HCEC 1CT (cell line): Measurements from ENCODE around the gene LANCL2.

Source experiments
- DNase-seq: peaks from one replicate; pipeline ENCODE4 v3.0.0-alpha.2; 2017

LANCL2 gene

GRCh38 chr7:55472928-55473725 lies 108.0 kb downstream of the LANCL2 start:
- no peak for DNase-seq

GRCh38 chr7:55473932-55474331 lies 108.8 kb downstream of the LANCL2 start:
- DNase-seq, result no peak

- DNase-seq, result no peak
Measured at GRCh38 chr7:55474944-55475854, 110.1 kb downstream of the LANCL2 start.

DNA sequence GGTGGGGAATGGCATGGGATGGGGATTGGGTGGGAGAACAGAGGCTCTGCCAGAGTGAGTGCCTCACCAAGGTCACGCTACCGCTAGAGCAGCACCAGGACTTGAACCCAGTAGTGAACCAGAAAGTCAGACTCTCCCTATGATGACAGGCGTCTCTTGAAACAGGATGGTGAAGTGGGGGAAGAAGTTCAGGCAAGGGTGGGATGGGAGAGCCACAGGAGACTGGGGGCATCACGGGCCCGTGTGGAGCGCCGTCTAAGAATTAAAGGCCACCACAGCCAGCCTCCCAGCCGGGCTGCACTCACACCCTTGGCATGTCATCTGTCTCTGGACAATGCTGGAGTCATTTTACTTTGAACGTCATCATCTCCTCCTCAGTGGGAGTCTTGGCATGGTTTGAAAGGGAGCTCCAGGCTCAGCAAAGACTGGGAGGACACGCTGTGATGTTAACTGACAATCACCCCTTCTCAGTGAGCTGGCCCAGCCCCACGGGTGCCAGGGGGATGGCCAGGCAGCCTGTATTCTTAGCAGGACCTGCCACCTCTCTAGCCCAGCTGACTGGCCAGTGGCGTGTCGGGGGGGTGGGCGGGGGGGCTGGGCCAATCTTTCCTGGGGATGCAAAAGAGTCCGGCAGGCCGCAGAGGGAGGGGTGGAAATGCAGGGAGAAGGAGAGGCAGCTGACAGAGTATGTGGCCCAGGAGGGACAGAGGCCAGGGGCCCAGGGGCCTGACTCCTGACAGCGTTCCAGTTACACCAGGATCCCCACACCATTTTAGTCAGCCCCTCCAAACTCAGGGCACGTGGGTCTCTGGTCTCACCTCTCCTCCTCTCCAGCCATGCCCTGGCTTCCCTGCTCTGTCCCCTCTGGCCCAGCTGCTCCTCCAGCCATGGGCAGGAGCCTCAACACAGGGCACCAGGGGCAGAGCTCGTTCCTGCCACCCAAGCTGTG lies 111.0 kb downstream of the LANCL2 start:
- DNase-seq, result no peak

GRCh38 chr7:55476852-55477780 lies 112.0 kb downstream of the LANCL2 start:
- no peak for DNase-seq

- peak; percentile 94 for DNase-seq
Measured at GRCh38 chr7:55477781-55478374, 112.7 kb downstream of the LANCL2 start.

GRCh38 chr7:55478700-55479099 lies 113.6 kb downstream of the LANCL2 start:
- no peak for DNase-seq

DNA sequence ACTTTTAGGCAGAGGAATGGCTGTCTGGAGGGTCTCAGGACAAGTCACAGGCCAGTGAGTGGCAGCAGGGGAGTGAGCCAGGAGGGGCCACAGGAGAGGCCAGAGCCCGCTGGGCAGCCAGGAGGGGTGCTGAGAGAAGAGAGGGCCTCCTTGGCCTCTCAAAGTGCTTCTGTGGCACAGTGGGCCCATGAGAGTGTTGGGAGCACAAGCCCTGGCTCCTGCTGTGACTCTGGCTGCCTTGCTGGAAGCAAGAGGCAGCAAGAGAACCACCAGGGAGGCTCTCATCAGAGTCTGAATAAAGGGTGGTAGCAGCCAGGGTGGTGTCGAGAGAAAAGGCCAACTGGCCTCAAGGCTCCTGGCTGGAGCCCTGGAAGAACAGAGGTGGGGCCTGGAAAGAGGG lies 116.0 kb downstream of the LANCL2 start:
- DNase-seq, result no peak

DNA sequence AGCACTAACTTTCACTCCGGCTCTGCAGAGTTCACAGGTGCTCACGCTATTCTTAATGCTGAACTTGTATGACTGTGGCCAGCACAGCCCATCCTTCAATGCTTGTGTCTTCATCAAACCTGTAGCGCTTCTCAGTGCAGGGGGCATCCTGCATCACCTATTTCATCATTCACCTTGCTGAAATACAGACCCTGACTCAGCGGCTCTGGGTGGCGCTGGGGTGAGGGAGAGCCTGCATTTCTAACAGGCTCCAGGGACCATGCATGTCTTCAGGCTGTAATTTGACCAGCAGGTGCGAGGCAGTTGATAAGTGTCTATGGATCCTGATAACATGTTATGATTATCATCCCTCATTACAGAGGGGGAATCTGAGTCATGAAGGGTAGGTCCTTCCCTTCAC lies 117.9 kb downstream of the LANCL2 start:
- DNase-seq, result no peak
